Measurements from ENCODE around the gene EXOC6. TPM values are rescaled to one million over a fixed set of nuclear protein-coding genes. Genes with fewer than 3 reads are reported as not detected.

Gene EXOC6
- total RNA-seq, 4 donors from 2014 or later: 9.8 to 25.9 (median 10.9) TPM

Small RNAs within 50 kb of the gene (small RNA-seq; reads per million reads assigned to genes)
- gene AL392103.1: not detected

Other genes with a start within 250 kb of the EXOC6 start
- gene HHEX, start 158.6 kb upstream of the EXOC6 start, total RNA-seq: 10 to 100 TPM in 2 of 4 donors, 1 to 10 TPM in 2; 1.7 to 20.0 (median 10.3) TPM
- gene CYP26C1, start 212.3 kb downstream of the EXOC6 start, total RNA-seq: under 1 TPM in 3 of 4 donors, not detected in 1; 0.13 to 0.36 (median 0.16) TPM
- gene CYP26A1, start 225.4 kb downstream of the EXOC6 start, total RNA-seq: 1 to 10 TPM in 1 of 4 donors, not detected in 3; 1.7 TPM

Measured in omental fat pad (tissue), 4 donors.